HUES6 (cell line): ENCODE measurements around the gene ZNF394.
"Not testable (repeated sequence)": the region's sequence is repeated elsewhere in the genome, so short reads cannot be mapped to it uniquely, and the experiment has no call there.

ENCODE experiments used
- H3K27ac ChIP-seq: 2 replicates; pipeline ENCODE4 v1.7.0; 2013; ENCODE audit warnings: low read depth, mild to moderate bottlenecking, low read length, inconsistent platforms
- H3K27me3 ChIP-seq: 2 replicates; pipeline ENCODE4 v1.6.1; 2013; ENCODE audit warnings: low read length; ENCODE audit not compliant: control insufficient read depth, insufficient read depth
- H3K36me3 ChIP-seq: 2 replicates; pipeline ENCODE4 v1.6.1; 2013; ENCODE audit warnings: low read length; ENCODE audit not compliant: control insufficient read depth, insufficient read depth
- H3K4me1 ChIP-seq: 2 replicates; pipeline ENCODE4 v1.6.1; 2013; ENCODE audit warnings: low read length; ENCODE audit not compliant: control insufficient read depth, insufficient read depth
- H3K4me3 ChIP-seq: 2 replicates; pipeline ENCODE4 v1.5.1; 2013; ENCODE audit warnings: low read depth, low read length
- H3K9ac ChIP-seq: one replicate; pipeline ENCODE4 v1.6.1; 2013; ENCODE audit warnings: mild to moderate bottlenecking, low read length
- H3K9me3 ChIP-seq: 2 replicates; pipeline ENCODE4 v1.6.1; 2013; ENCODE audit warnings: low read depth, low read length; ENCODE audit not compliant: control insufficient read depth, insufficient read depth

Gene ZNF394

DNA sequence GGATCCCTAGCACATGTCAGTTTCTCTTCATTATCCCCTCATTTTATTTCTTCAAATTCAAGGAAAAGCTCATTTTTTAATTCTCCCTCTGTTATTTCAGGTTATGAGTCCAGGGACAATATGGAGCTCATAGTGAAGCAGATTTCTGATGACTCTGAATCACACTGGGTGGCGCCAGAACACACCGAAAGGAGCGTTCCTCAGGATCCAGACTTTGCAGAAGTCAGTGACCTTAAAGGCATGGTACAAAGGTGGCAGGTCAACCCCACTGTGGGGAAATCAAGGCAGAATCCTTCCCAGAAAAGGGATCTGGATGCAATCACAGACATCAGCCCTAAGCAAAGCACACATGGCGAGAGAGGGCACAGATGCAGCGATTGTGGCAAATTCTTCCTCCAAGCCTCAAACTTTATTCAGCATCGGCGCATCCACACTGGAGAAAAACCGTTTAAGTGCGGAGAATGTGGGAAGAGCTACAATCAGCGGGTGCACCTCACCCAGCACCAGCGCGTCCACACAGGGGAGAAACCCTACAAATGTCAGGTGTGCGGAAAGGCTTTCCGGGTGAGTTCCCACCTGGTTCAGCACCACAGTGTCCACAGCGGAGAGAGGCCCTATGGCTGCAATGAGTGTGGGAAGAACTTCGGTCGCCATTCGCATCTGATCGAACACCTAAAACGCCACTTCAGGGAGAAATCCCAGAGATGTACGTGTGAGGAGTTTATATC lies 25.8 kb upstream of the ZNF394 start:
- Histone ChIP-seq H3K27me3 (no peaks in the 10 kb centered on the region), H3K4me1 (no peaks in the 10 kb centered on the region), H3K27ac (no peak overlapping the region), H3K9ac (no peak overlapping the region), H3K4me3 (no peak overlapping the region), H3K9me3 (peaks cover 25% of the 10 kb centered on the region), H3K36me3 (peaks cover 75% of the 10 kb centered on the region)

DNA sequence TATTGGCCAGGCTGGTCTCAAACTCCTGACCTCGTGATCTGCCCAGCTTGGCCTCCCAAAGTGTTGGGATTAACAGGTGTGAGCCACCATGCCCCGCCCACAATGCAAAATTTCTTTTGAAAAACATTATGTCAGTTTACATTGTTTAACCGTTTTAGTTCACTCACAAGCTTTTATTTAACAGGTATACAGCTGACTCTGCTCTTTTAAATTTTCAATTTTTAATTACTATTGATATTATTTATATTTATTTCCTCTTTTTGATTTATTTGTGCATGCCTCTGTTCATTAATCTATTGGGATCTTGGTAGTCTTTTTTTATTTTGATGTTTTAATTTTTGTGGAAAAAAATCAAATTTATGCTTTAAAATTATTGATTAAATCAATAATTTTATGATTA lies 21.3 kb upstream of the ZNF394 start:
- Histone ChIP-seq H3K4me1 (no peaks in the 10 kb centered on the region), H3K27me3 (no peaks in the 10 kb centered on the region), H3K9me3 (no peaks in the 10 kb centered on the region; the same call in 1 of the 2 replicates), H3K36me3 (peaks cover 63% of the 10 kb centered on the region), H3K4me3 (no peak overlapping the region), H3K27ac (no peak overlapping the region), H3K9ac (no peak overlapping the region)

DNA sequence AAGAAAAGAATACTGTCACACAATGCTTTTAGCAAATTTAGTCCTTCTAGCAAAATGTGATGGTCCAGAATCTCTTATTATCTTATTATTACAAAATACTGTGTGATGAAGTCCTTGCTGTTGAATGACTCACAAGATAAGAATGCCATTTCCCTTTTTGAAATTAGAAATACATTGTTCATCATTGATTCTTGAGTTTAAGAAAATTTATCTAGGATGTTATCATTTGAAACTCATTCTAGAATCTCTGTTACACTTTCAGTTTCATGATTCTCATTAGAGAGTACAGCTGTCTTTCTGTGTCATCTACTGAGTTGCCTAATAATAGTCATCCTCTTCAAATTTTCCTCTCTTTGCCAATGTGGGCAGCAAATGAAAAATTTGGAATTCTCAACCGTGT lies 14.0 kb upstream of the ZNF394 start:
- H3K27me3 ChIP-seq = no peaks in the 10 kb centered on the region
- no peaks in the 10 kb centered on the region for H3K9me3 ChIP-seq
- no peaks in the 10 kb centered on the region for H3K4me1 ChIP-seq
- H3K4me3 ChIP-seq = no peak overlapping the region
- peaks cover 50% of the 10 kb centered on the region for H3K36me3 ChIP-seq
- H3K27ac ChIP-seq = no peak overlapping the region
- H3K9ac ChIP-seq = no peak overlapping the region

DNA sequence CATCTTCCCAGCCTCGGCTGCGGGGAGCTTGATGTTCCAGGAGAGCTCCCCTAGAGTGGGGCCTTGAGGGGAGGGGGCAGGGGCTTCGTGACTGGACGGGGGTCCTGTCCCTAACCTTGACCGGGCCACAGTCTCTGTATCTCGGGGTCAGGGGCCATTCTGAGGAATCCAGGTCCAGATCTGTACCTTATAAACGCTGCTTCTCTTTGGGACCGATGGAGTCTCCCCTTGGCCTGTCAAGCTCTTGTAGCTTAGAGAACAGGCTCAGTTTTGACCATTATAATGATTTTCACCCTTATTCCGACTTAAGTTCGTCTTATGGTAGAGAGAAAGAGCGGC lies 5.2 kb upstream of the ZNF394 start:
- H3K4me1 ChIP-seq = no peaks in the 10 kb centered on the region
- peak overlapping the region; percentile 78; the same call in 1 of the 2 replicates for H3K27ac ChIP-seq
- H3K4me3 ChIP-seq = peak overlapping the region; percentile 86
- H3K36me3 ChIP-seq = no peaks in the 10 kb centered on the region
- no peaks in the 10 kb centered on the region for H3K27me3 ChIP-seq
- no peaks in the 10 kb centered on the region for H3K9me3 ChIP-seq
- peak overlapping the region; percentile 85 for H3K9ac ChIP-seq

DNA sequence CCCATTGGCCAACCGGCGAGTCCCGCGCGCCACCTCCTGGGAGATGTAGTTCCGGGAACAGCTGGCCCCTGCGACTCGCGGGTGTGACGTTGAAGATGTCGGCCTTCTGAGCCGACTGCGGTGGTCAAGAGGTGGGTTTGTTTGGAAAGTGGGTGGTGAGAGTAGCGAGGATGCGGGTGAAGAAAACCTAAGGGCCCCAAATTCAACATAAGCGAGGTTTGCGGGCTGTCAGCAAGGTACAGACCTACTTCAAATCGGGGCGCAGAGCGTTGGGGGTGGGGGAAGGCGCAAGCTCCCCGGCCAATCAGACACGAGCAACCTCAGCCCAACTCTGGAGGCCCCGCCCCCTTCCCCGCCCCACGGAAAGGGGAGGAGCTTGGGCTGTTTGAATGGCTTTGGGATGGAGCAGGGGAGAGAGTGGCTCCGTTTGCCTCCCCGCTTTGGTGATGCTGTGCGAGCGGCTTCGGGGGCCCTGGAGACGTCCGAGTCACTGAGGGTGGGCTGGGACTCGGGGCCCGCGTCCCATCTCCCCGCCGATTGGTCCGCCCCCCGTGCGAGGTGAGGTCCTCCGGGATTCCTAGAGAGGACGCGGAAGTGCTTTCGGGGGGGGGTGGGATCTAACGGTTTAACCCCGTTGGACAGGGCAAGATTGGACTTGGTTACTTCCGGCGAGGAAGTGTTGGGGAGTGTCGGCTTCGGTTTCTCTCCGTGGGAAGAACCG lies 4.7 kb upstream of the ZNF394 start, which contains the start of gene ZKSCAN5:
ZKSCAN5 (plus strand) TSS at position 60 of the 721 bp plus-strand sequence. CDS start 1,383 bp downstream, outside the sequence.
- H3K4me3 ChIP-seq = peak within 1 kb of the TSS; percentile 86
- no peaks in the 10 kb centered on the region for H3K36me3 ChIP-seq
- H3K27me3 ChIP-seq = no peaks in the 10 kb centered on the region
- peak within 1 kb of the TSS; percentile 85 for H3K9ac ChIP-seq
- H3K4me1 ChIP-seq = no peaks in the 10 kb centered on the region
- no peaks in the 10 kb centered on the region for H3K9me3 ChIP-seq
- peak within 1 kb of the TSS; percentile 78; the same call in 1 of the 2 replicates for H3K27ac ChIP-seq

DNA sequence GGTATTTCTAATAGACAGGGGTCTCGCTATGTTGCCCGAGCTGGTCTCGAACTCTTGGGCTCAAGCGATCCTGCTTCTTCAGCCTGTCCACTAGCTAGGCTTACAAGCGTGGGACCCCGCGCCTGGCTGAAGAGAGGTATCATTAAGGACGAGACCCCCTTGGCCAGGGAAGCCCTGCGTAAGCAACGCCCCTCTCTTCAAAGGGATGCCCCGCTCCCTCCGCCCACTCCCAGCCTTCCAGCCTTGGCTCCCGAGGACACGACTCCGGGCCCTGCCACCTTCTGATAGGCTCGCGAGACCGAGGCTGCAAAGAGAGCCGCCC lies 4.2 kb upstream of the ZNF394 start:
- Histone ChIP-seq H3K4me3 (peak overlapping the region; percentile 86), H3K27ac (no peak overlapping the region), H3K9ac (peak overlapping the region; percentile 85), H3K4me1 (no peaks in the 10 kb centered on the region), H3K27me3 (no peaks in the 10 kb centered on the region), H3K9me3 (no peaks in the 10 kb centered on the region), H3K36me3 (no peaks in the 10 kb centered on the region)

DNA sequence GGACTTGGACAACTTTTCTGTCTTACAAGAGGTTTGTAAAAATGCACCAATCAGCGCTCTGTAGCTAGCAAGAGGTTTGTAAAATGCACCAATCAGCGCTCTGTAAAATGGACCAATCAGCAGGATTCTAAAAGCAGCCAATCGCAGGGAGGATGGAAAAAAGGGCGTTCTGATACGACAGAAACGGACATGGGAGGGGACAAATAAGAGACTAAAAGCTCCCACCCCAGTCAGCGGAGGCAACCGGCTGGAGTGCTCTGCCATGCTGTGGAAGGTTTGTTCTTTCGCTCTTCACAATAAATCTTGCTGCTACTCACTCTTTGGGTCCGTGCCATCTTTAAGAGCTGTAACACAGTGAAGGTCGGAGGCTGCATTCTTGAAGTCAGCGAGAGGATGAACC lies 1.2 kb upstream of the ZNF394 start:
- Histone ChIP-seq H3K4me1 (peaks cover 10% of the 10 kb centered on the region; the same call in 1 of the 2 replicates), H3K4me3 (peak overlapping the region; percentile 92)
- not testable (repeated sequence) for H3K9ac ChIP-seq, H3K9me3 ChIP-seq, H3K27ac ChIP-seq, H3K36me3 ChIP-seq, H3K27me3 ChIP-seq

DNA sequence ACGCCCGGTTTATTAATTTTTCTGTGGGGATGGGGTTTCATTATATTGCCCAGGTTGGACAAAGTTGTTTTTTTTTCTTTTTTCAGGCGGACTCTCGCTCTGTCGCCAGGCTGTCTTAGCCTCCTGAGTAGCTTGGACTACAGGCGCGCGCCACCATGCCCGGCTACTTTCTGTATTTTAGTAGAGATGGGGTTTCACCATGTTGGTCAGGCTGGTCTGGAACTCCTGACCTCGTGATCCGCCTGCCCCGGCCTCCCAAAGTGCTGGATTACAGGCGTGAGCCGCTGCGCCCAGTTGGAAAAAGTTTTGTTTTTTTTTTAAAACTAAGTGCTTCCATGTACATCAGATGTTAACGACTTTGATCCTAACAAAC lies 542 bp upstream of the ZNF394 start:
- peak overlapping the region; percentile 74 for H3K9ac ChIP-seq

DNA sequence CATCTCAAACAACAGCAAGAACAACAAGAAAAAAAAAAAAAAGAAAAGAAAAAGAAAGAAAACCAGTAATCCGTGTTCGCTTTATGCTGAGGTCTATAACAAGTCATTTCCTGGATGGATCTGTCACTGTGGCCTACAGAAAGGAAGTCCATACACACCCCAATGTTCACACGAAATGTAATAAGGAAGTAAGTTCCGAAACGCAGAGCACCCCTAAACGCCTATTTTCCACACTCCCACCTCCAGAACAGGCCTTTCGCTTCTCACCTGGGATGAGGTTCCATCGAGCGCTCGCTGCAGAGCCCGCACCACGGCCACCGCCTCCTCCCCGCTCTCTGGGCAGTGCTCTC lies 735 bp downstream of the ZNF394 start:
- peak overlapping the region; percentile 92 for H3K4me3 ChIP-seq
- no peaks in the 10 kb centered on the region for H3K27me3 ChIP-seq
- peak overlapping the region; percentile 89 for H3K9ac ChIP-seq
- peaks cover 10% of the 10 kb centered on the region; the same call in 1 of the 2 replicates for H3K4me1 ChIP-seq
- H3K9me3 ChIP-seq = peaks cover under 1% of the 10 kb centered on the region; the same call in 1 of the 2 replicates
- peak overlapping the region; percentile 83; the same call in 1 of the 2 replicates for H3K27ac ChIP-seq
- peaks cover 25% of the 10 kb centered on the region for H3K36me3 ChIP-seq

More for the DNA sequence above, 542 bp upstream of the ZNF394 start:
- peaks cover 15% of the 10 kb centered on the region for H3K36me3 ChIP-seq
- H3K4me1 ChIP-seq = peaks cover 10% of the 10 kb centered on the region; the same call in 1 of the 2 replicates
- no peaks in the 10 kb centered on the region for H3K27me3 ChIP-seq
- no peaks in the 10 kb centered on the region for H3K9me3 ChIP-seq
- peak overlapping the region; percentile 92 for H3K4me3 ChIP-seq
- peak overlapping the region; percentile 83; the same call in 1 of the 2 replicates for H3K27ac ChIP-seq

DNA sequence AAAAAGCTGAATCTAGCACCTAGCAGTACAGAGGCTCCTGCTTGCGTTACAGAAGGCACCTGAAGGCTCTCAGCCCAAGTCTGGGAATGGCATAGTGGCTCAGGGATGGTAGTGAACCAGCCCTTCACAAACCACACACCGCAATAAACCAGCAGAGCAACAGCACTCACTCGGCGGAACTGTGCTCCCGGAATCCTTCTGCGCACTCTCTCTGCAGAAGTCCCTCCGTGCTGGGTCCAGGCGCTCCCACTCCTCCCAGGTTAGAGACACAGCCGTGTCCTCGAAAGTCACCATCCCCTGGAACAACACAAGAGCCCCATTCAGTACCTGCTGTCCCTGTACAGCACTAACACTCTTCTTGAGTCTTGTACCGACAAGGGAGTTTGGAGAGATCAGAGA lies 1.5 kb downstream of the ZNF394 start:
- Histone ChIP-seq H3K9me3 (peaks cover 8% of the 10 kb centered on the region), H3K9ac (peak overlapping the region; percentile 89), H3K27me3 (no peaks in the 10 kb centered on the region), H3K4me1 (peaks cover 10% of the 10 kb centered on the region; the same call in 1 of the 2 replicates), H3K36me3 (peaks cover 33% of the 10 kb centered on the region), H3K4me3 (peak overlapping the region; percentile 92), H3K27ac (no peak overlapping the region)
